A673 (cell line): ENCODE data around the gene MPP4.

Experiments
- EZH2 ChIP-seq: fragments of 200-600 bp; sonication (generic); IDR thresholded peaks from 2 replicates; pipeline ENCODE4 v1.6.1; 2017; ENCODE audit warnings: borderline replicate concordance, low read depth, mild to moderate bottlenecking, mixed read lengths, antibody characterized with exemption, low read length; ENCODE audit not compliant: poor library complexity, severe bottlenecking
- TF ChIP-seq, protein P1 (sequence below): fragments of 300-800, 200-600 bp; sonication (generic); conservative IDR thresholded peaks from 2 replicates; pipeline ENCODE4 v1.5.1; 2017; ENCODE audit warnings: low read depth, mild to moderate bottlenecking, antibody characterized with exemption, low read length, moderate library complexity, mixed read lengths

DNA sequence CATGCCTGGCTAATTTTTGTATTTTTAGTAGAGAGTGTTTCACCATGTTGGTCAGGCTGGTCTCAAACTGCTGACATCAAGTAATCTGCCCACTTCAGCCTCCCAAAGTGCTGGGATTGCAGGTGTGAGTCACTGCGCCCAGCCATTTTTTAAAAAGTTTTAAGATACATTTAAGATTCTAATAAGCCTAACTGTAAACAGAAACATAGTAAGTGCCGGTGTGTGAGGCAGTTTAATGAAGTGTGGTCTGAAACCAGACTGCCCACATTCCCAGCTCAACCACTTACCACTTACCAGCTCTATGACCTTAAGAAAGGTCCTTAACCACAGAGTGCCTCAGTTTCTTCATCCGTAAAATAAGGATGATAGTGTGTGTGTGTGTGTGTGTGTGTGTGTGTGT lies 97.5 kb downstream of the MPP4 start:
- TF ChIP-seq, protein P1, sequence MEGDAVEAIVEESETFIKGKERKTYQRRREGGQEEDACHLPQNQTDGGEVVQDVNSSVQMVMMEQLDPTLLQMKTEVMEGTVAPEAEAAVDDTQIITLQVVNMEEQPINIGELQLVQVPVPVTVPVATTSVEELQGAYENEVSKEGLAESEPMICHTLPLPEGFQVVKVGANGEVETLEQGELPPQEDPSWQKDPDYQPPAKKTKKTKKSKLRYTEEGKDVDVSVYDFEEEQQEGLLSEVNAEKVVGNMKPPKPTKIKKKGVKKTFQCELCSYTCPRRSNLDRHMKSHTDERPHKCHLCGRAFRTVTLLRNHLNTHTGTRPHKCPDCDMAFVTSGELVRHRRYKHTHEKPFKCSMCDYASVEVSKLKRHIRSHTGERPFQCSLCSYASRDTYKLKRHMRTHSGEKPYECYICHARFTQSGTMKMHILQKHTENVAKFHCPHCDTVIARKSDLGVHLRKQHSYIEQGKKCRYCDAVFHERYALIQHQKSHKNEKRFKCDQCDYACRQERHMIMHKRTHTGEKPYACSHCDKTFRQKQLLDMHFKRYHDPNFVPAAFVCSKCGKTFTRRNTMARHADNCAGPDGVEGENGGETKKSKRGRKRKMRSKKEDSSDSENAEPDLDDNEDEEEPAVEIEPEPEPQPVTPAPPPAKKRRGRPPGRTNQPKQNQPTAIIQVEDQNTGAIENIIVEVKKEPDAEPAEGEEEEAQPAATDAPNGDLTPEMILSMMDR: no peak
- no peak for TF ChIP-seq EZH2
